Measurements from ENCODE around the gene PDSS2.

The PDSS2 gene

GRCh38 chr6:107357031-107357430 lies 102.3 kb downstream of the PDSS2 start:
- TF ChIP-seq CTCF (IDR thresholded peaks at IDR 0.05; ENCODE audit: extremely low read depth, missing control alignments), result no peak
- DNase-seq (ENCODE audit: low spot score), result no peak

- TF ChIP-seq CTCF (IDR thresholded peaks at IDR 0.05; ENCODE audit: extremely low read depth, missing control alignments), result no peak
- DNase-seq (ENCODE audit: low spot score), result no peak
Measured at GRCh38 chr6:107355659-107356058, 103.7 kb downstream of the PDSS2 start.

GRCh38 chr6:107354451-107354850 lies 104.9 kb downstream of the PDSS2 start:
- DNase-seq (ENCODE audit: low spot score), result no peak

GRCh38 chr6:107353773-107354382 lies 105.5 kb downstream of the PDSS2 start:
- TF ChIP-seq CTCF (IDR thresholded peaks at IDR 0.05; ENCODE audit: extremely low read depth, missing control alignments), result no peak
- DNase-seq (ENCODE audit: low spot score), result no peak

More at GRCh38 chr6:107354451-107354850, 104.9 kb downstream of the PDSS2 start:
- TF ChIP-seq CTCF (IDR thresholded peaks at IDR 0.05; ENCODE audit: extremely low read depth, missing control alignments), result no peak

GRCh38 chr6:107348224-107348623 lies 111.1 kb downstream of the PDSS2 start:
- no peak for TF ChIP-seq CTCF (IDR thresholded peaks at IDR 0.05; ENCODE audit: extremely low read depth, missing control alignments)
- no peak for DNase-seq (ENCODE audit: low spot score)

GRCh38 chr6:107345393-107345792 lies 114.0 kb downstream of the PDSS2 start:
- DNase-seq (ENCODE audit: low spot score), result no peak
- no peak for TF ChIP-seq CTCF (IDR thresholded peaks at IDR 0.05; ENCODE audit: extremely low read depth, missing control alignments)

GRCh38 chr6:107344981-107345380 lies 114.4 kb downstream of the PDSS2 start:
- TF ChIP-seq CTCF (IDR thresholded peaks at IDR 0.05; ENCODE audit: extremely low read depth, missing control alignments), result no peak
- DNase-seq (ENCODE audit: low spot score), result no peak
